ENCODE data around the gene ETDB.
"Not testable (repeated sequence)": the region's sequence is repeated elsewhere in the genome, so short reads cannot be mapped to it uniquely, and the experiment has no call there.

The ETDB gene

DNA sequence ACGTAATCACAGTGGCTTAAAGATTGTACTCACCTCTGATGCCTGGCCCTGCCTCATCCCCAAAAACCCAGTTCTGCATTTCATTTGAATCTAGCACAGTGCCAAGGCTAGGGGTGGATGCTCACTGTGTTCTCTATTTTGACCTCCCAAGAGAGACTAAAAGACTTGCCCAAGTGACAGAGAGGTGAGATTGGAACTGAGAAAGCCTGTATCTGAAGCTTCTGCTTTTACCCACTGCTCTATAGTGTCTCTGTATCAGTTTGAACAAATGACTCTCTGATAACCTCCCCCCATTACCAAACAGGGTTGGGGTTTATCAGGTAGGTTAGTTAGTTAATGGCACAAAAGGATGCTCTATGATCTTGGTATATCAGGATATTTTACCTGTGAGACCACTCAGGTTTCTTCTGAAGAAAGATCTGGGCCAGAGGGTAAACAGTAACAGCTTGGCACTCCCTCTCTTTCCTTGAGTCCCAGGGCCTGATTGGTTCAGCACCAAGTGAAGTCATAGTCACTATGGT lies at the start of gene ETDB:
ETDB (minus strand) TSS at position 471 of the 521 bp plus-strand sequence. CDS start 1,265 bp downstream, outside the sequence.
- not testable (repeated sequence) for H3K36me3 ChIP-seq (ENCODE audit: control insufficient read depth, insufficient read depth, low read length); H3K27ac ChIP-seq (ENCODE audit: low read depth, low read length); H3K27me3 ChIP-seq (ENCODE audit: control insufficient read depth, insufficient read depth, low read length); H3K9ac ChIP-seq (ENCODE audit: low read length); H3K4me3 ChIP-seq (ENCODE audit: low read length); H3K4me1 ChIP-seq (ENCODE audit: control insufficient read depth, insufficient read depth, low read length)

DNA sequence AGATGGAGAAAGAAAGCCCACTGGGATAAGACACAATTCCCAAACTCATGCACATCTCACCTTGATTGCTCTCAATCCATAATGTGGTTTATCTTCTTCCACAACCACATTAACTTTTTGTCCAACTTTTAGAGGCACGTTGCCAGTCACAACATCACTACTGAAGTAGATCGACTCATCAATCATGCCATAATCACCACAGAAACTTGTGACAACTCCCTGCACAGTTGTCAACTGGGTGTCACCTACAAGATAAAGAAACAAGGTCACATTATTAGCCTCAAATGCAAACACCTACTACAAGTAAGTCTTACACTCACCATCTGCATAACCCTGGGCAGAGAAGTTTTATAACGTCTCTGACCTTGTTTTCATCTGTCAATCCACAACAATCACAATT lies 49.2 kb upstream of the ETDB start:
- not testable (repeated sequence) for H3K36me3 ChIP-seq (ENCODE audit: control insufficient read depth, insufficient read depth, low read length); H3K9ac ChIP-seq (ENCODE audit: low read length); H3K27ac ChIP-seq (ENCODE audit: low read depth, low read length); H3K4me1 ChIP-seq (ENCODE audit: control insufficient read depth, insufficient read depth, low read length); H3K4me3 ChIP-seq (ENCODE audit: low read length); H3K27me3 ChIP-seq (ENCODE audit: control insufficient read depth, insufficient read depth, low read length)

DNA sequence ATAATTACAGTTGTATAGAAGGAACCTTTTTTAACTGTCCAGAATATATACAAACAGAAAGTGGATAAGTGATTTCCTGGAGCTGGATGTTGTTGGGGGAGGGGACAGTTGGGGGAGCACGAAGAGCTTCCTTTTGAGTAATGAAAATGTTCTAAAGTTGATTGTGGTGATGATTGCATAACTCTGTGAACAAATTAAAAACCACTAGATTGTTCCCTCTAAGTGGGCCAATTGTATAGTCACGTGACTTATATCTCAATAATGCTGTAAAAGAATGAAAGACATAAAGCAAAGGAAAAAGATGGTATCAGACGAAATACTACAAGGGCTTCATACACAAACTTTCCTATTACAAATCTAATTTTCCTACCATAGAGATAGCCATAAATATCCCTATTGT lies 48.2 kb upstream of the ETDB start:
- Histone ChIP-seq H3K27ac (ENCODE audit: low read depth, low read length) (no peak overlapping the region), H3K36me3 (ENCODE audit: control insufficient read depth, insufficient read depth, low read length) (no peaks in the 10 kb centered on the region), H3K4me3 (ENCODE audit: low read length) (no peak overlapping the region), H3K9ac (ENCODE audit: low read length) (no peak overlapping the region), H3K4me1 (ENCODE audit: control insufficient read depth, insufficient read depth, low read length) (no peaks in the 10 kb centered on the region), H3K27me3 (ENCODE audit: control insufficient read depth, insufficient read depth, low read length) (no peaks in the 10 kb centered on the region)

DNA sequence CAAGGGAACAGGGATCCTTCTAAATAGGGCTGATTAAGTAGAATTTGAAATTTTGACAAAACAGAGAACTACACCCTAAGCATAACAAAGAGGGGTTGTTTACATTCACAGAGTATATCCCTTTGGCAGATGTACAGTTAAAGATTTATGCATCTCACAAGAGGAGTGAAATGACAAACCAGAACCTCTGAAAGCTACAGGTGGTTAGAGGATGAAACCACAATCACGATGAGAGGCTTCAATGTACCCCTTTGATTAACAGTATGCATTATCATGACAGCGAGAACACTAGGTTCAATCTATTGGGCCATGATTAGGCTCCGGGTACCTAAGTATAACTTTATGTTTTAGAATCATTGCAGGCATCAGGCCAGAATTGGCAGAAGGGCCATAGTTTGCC lies 34.4 kb upstream of the ETDB start:
- H3K36me3 ChIP-seq (ENCODE audit: control insufficient read depth, insufficient read depth, low read length) = not testable (repeated sequence)

DNA sequence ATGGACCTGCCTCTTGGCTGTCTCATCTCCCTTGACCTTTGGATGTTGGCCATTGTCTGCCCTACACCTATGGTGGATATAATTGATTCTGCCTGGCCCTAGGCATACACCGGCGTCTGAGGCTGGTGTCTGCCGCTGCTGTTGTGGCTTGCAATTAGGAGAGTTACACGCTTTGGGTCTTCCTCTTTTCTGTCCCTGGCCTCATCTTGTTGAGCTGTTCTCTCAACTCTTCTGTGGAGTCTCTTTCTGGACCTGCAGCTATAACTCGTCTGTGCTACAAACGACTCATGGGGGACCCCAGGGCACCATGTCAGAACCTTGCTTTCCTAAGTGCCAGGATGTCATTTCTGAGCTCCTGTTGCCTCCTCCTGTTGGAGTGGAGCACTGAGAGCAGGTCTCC lies 5.8 kb upstream of the ETDB start:
- not testable (repeated sequence) for H3K9ac ChIP-seq (ENCODE audit: low read length); H3K27ac ChIP-seq (ENCODE audit: low read depth, low read length); H3K27me3 ChIP-seq (ENCODE audit: control insufficient read depth, insufficient read depth, low read length); H3K4me1 ChIP-seq (ENCODE audit: control insufficient read depth, insufficient read depth, low read length); H3K4me3 ChIP-seq (ENCODE audit: low read length); H3K36me3 ChIP-seq (ENCODE audit: control insufficient read depth, insufficient read depth, low read length)

More for the DNA sequence above, 34.4 kb upstream of the ETDB start:
- not testable (repeated sequence) for H3K4me1 ChIP-seq (ENCODE audit: control insufficient read depth, insufficient read depth, low read length); H3K4me3 ChIP-seq (ENCODE audit: low read length); H3K9ac ChIP-seq (ENCODE audit: low read length); H3K27me3 ChIP-seq (ENCODE audit: control insufficient read depth, insufficient read depth, low read length); H3K27ac ChIP-seq (ENCODE audit: low read depth, low read length)

DNA sequence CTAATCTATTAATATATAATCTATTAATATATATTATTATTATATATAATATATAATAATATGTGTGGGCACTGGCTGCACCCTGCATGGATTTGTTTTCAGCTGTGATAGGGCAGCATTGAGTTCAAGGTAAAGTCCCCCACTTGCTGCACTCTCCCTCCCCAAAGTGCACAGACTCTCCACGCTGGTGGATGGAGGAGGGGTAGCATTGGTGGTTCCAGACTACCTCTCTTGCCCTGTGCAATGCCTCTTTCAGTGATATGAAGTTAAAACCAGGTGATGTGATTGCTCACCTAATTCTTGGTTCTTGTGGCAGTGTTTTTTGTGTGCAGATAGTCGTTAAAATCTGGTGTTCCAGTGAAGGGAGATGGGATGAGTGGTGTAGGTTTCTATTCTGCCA lies 4.3 kb downstream of the ETDB start:
- H3K36me3 ChIP-seq (ENCODE audit: control insufficient read depth, insufficient read depth, low read length); H3K27me3 ChIP-seq (ENCODE audit: control insufficient read depth, insufficient read depth, low read length); H3K9ac ChIP-seq (ENCODE audit: low read length); H3K4me3 ChIP-seq (ENCODE audit: low read length); H3K4me1 ChIP-seq (ENCODE audit: control insufficient read depth, insufficient read depth, low read length); H3K27ac ChIP-seq (ENCODE audit: low read depth, low read length): not testable (repeated sequence)

DNA sequence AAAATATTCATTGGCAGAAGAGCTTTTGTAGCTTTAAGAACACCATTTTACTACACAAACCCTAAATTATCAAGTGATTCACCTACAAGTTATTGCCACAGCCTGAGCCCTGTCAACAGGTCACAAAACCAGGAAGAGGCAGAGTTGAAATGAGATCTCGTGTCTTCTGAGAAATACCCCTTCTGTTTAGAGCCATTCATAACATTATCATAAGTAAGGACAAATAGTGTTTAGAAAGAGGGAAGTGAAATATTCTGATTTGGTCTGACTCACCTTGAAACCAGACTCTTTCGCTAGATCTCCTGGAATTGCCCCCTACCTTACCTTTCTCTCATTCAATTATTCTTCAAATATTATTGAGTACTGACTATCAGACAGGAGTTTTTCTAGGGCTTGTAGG lies 5.9 kb downstream of the ETDB start:
- Histone ChIP-seq H3K4me3 (ENCODE audit: low read length) (no peak overlapping the region), H3K27ac (ENCODE audit: low read depth, low read length) (no peak overlapping the region), H3K36me3 (ENCODE audit: control insufficient read depth, insufficient read depth, low read length) (no peaks in the 10 kb centered on the region), H3K9ac (ENCODE audit: low read length) (no peak overlapping the region), H3K4me1 (ENCODE audit: control insufficient read depth, insufficient read depth, low read length) (no peaks in the 10 kb centered on the region), H3K27me3 (ENCODE audit: control insufficient read depth, insufficient read depth, low read length) (no peaks in the 10 kb centered on the region)

DNA sequence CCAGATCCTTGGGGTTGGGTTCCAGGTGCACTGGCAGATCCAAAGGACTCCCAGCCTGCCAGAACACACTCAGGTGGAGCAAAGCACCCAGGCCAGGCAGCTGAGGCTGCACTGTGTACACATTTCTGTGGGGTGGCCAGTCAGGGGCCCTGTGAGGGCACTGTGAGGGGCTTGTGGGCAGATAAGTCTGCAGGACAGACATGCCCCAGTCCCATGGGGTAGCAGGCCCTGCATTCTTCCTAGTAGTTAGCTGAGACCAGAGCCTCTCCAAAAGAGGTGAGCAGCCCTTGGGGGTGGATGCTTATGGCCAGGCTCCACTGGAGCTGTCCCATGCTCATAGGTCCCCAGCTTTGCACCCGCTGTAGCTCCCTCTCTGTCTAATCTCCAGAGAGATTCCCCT lies 7.6 kb downstream of the ETDB start:
- Histone ChIP-seq H3K36me3 (ENCODE audit: control insufficient read depth, insufficient read depth, low read length) (no peaks in the 10 kb centered on the region), H3K4me3 (ENCODE audit: low read length) (no peak overlapping the region), H3K4me1 (ENCODE audit: control insufficient read depth, insufficient read depth, low read length) (no peaks in the 10 kb centered on the region), H3K27me3 (ENCODE audit: control insufficient read depth, insufficient read depth, low read length) (no peaks in the 10 kb centered on the region), H3K27ac (ENCODE audit: low read depth, low read length) (no peak overlapping the region), H3K9ac (ENCODE audit: low read length) (no peak overlapping the region)

DNA sequence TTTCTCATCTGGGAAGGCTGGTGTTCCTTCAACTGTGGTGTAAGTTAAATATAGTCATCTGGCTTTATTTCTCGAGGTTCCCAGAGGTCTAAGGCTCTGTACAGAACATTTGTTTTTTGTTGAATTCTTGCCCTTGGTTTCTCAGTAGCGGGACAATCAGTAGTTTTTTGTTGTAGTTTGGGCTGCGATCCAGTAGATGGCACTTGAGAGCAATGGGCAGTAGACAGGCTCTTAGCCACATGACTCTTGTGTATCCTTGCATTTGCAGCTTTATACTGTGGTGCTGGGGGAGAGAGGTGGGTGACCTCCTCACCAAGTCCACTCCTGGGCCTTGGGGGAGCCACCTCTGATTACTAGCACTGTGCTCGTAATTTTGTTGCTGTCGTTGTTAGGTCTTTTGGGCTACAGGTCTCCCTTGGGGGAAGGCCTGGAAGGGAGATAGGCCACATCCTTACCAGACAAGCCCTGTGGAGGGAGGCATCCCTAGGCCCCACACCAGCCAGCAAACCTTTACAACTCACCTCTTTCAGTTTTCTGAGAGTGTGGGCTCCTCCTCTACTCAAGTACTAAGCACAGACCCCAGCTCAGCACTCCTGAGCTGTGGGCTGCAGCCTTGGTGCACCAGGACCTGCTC lies 8.1 kb downstream of the ETDB start:
- Histone ChIP-seq H3K9ac (ENCODE audit: low read length) (no peak overlapping the region), H3K27ac (ENCODE audit: low read depth, low read length) (no peak overlapping the region), H3K36me3 (ENCODE audit: control insufficient read depth, insufficient read depth, low read length) (no peaks in the 10 kb centered on the region), H3K4me1 (ENCODE audit: control insufficient read depth, insufficient read depth, low read length) (no peaks in the 10 kb centered on the region), H3K27me3 (ENCODE audit: control insufficient read depth, insufficient read depth, low read length) (no peaks in the 10 kb centered on the region), H3K4me3 (ENCODE audit: low read length) (no peak overlapping the region)

DNA sequence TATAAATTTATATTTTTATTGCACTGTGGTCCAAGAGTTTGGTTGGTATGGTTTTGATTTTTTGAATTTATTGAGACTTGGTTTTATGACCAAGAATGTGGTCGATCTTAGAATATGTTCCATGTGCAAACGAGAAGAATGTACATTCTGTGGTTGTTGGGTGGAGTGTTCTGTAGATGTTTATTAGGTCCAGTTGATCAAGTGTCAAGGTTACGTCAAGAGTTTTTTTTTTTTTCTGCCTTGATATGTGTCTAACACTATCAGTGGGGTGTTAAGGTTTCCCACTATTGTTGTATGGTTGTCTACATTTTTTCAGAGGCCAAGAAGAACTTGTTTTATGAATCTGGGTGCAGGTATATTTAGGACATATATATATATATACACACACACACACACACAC lies 10.8 kb downstream of the ETDB start:
- Histone ChIP-seq H3K4me1 (ENCODE audit: control insufficient read depth, insufficient read depth, low read length) (no peaks in the 10 kb centered on the region), H3K36me3 (ENCODE audit: control insufficient read depth, insufficient read depth, low read length) (no peaks in the 10 kb centered on the region), H3K4me3 (ENCODE audit: low read length) (no peak overlapping the region), H3K27ac (ENCODE audit: low read depth, low read length) (no peak overlapping the region), H3K9ac (ENCODE audit: low read length) (no peak overlapping the region), H3K27me3 (ENCODE audit: control insufficient read depth, insufficient read depth, low read length) (no peaks in the 10 kb centered on the region)

DNA sequence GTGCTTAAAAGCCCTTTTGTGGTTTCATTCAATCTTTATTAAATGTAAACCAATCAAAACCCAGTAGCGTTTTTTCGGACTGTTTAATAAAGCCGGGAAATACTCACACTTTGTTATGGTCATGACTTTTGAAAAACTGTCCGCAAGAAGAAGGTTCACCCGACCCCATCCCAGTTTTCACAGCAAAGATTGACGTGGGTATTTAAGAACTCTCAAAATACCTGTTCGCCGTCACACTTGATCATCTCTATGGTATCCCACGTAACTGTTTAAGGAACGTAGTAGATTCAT lies 20.9 kb downstream of the ETDB start:
- Histone ChIP-seq H3K4me1 (ENCODE audit: control insufficient read depth, insufficient read depth, low read length) (no peaks in the 10 kb centered on the region), H3K9ac (ENCODE audit: low read length) (no peak overlapping the region), H3K27ac (ENCODE audit: low read depth, low read length) (no peak overlapping the region), H3K36me3 (ENCODE audit: control insufficient read depth, insufficient read depth, low read length) (no peaks in the 10 kb centered on the region), H3K4me3 (ENCODE audit: low read length) (no peak overlapping the region), H3K27me3 (ENCODE audit: control insufficient read depth, insufficient read depth, low read length) (no peaks in the 10 kb centered on the region)

DNA sequence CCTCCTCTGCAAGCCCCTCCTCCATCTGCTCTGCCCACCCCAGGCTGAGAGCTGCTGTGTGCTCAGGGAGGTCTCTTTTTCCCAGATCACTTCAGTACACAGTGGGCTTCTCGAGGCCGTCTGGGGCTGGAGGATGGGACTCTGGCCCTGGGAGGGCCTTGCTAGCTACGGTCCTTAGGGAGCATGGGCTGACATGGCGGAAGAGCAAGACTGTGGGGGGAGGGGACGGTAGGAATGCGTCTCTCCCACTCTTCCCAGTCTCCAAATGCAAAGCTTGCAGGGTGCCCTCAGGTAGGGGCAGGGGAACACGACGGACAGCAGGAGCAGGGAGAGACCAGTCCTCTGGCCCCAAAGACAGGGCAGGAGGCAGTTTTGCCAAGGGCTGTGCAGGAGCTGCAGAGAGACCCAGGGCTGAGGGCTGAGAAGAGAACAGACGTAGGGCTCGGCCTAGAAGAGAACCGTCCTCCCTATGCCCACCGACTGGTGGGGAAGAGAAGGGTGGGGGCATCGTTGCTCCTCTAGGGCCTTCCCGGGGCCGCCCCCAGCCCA lies 23.1 kb downstream of the ETDB start:
- H3K4me3 ChIP-seq (ENCODE audit: low read length) = peak overlapping the region; percentile 65
- H3K9ac ChIP-seq (ENCODE audit: low read length); H3K27me3 ChIP-seq (ENCODE audit: control insufficient read depth, insufficient read depth, low read length); H3K36me3 ChIP-seq (ENCODE audit: control insufficient read depth, insufficient read depth, low read length); H3K27ac ChIP-seq (ENCODE audit: low read depth, low read length); H3K4me1 ChIP-seq (ENCODE audit: control insufficient read depth, insufficient read depth, low read length): not testable (repeated sequence)

DNA sequence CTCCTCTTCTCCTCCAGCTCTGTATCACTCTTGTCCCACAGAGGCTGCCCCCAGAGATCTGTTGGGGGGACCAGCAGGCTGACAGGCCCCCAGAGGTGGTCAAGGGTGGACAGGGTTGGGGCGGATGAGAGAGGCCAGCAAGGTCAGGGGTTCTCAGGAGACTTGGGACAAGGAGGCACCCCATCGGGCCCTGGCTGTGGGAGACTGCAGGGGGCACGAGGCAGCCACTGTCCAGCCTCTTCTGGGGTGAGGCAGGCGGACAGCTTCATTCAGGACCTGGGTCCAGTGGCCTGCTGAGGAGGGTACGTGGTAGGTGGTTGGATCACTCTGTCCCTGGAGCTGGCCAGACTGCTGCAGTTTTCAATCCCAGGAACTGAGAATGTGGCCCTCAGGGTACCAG lies 24.6 kb downstream of the ETDB start:
- H3K9ac ChIP-seq (ENCODE audit: low read length) = no peak overlapping the region
- no peaks in the 10 kb centered on the region for H3K4me1 ChIP-seq (ENCODE audit: control insufficient read depth, insufficient read depth, low read length)
- no peak overlapping the region for H3K27ac ChIP-seq (ENCODE audit: low read depth, low read length)
- no peaks in the 10 kb centered on the region for H3K27me3 ChIP-seq (ENCODE audit: control insufficient read depth, insufficient read depth, low read length)
- H3K4me3 ChIP-seq (ENCODE audit: low read length) = no peak overlapping the region
- no peaks in the 10 kb centered on the region for H3K36me3 ChIP-seq (ENCODE audit: control insufficient read depth, insufficient read depth, low read length)
